Fibroblast of lung (primary cell): ENCODE measurements around the gene KCNMB4.

Experiments
- CTCF ChIP-seq, 2 donors: IDR thresholded peaks in 1 of 2; conservative IDR thresholded peaks in 1 of 2; 1 replicate in 1 of 2; 2 replicates in 1 of 2; pipeline ENCODE4 v1.5.1; 2011 to 2012; ENCODE audit warnings: low read length in 2 of 2, control low read depth in 1 of 2, inconsistent platforms in 1 of 2, low read depth in 1 of 2, mild to moderate bottlenecking in 1 of 2
- EZH2 ChIP-seq: IDR thresholded peaks from 2 replicates; pipeline ENCODE4 v1.5.1; 2012; ENCODE audit warnings: low read length, control low read depth, mild to moderate bottlenecking; ENCODE audit errors: missing control alignments

- TF ChIP-seq CTCF (conservative IDR thresholded peaks at IDR 0.05 in 1 of 2, IDR thresholded peaks at IDR 0.05 in 1 of 2; ENCODE audit: low read depth in 1 of 2, low read length in 2 of 2), result no peak
- no peak for TF ChIP-seq EZH2
Measured at GRCh38 chr12:70444903-70445302, 78.8 kb downstream of the KCNMB4 start.
